Mesendoderm (in vitro differentiated cells): Measurements from ENCODE around the gene DSCAML1.

Source experiments
- DNase-seq: peaks from one replicate; pipeline ENCODE4 v3.0.0; 2013
- H2AK5ac ChIP-seq: 2 replicates; pipeline ENCODE4 v1.6.1; 2013; ENCODE audit warnings: low read length, inconsistent platforms
- H2BK120ac ChIP-seq: 2 replicates; pipeline ENCODE4 v1.6.1; 2013; ENCODE audit warnings: low read depth, mild to moderate bottlenecking, low read length, moderate library complexity, mixed read lengths
- H2BK15ac ChIP-seq: replicated peaks from 2 replicates; pipeline ENCODE4 v1.6.1; 2013; ENCODE audit warnings: low read depth, mild to moderate bottlenecking, moderate library complexity
- H2BK5ac ChIP-seq: 2 replicates; pipeline ENCODE4 v1.6.1; 2013; ENCODE audit warnings: low read length, inconsistent platforms
- H3K18ac ChIP-seq: 2 replicates; pipeline ENCODE4 v1.6.1; 2013; ENCODE audit warnings: mild to moderate bottlenecking, low read length, mixed read lengths
- H3K23ac ChIP-seq: one replicate; pipeline ENCODE4 v1.6.1; 2013; ENCODE audit warnings: low read length
- H3K27ac ChIP-seq: 2 replicates; pipeline ENCODE4 v1.5.1; 2013; ENCODE audit warnings: low read depth, mild to moderate bottlenecking, inconsistent platforms, low read length, moderate library complexity
- H3K27me3 ChIP-seq: 2 replicates; pipeline ENCODE4 v1.6.1; 2013; ENCODE audit warnings: low read length, control low read depth, mild to moderate bottlenecking, inconsistent platforms; ENCODE audit not compliant: insufficient read depth, poor library complexity
- H3K36me3 ChIP-seq: 2 replicates; pipeline ENCODE4 v1.6.1; 2013; ENCODE audit warnings: low read length, inconsistent platforms; ENCODE audit not compliant: control insufficient read depth, insufficient read depth
- H3K4ac ChIP-seq: one replicate; pipeline ENCODE4 v1.6.1; 2013; ENCODE audit warnings: low read depth, mild to moderate bottlenecking, low read length, moderate library complexity
- H3K4me1 ChIP-seq: 2 replicates; pipeline ENCODE4 v1.6.1; 2013; ENCODE audit warnings: low read depth, low read length, inconsistent platforms; ENCODE audit not compliant: control insufficient read depth
- H3K4me2 ChIP-seq: 2 replicates; pipeline ENCODE4 v1.6.1; 2013; ENCODE audit warnings: low read length
- H3K4me3 ChIP-seq: 2 replicates; pipeline ENCODE4 v1.5.1; 2013; ENCODE audit warnings: mild to moderate bottlenecking, low read length
- H3K56ac ChIP-seq: one replicate; pipeline ENCODE4 v1.6.1; 2013; ENCODE audit warnings: low read length
- H3K79me1 ChIP-seq: 2 replicates; pipeline ENCODE4 v1.6.1; 2013; ENCODE audit warnings: low read length, inconsistent platforms
- H3K79me2 ChIP-seq: 2 replicates; pipeline ENCODE4 v1.6.1; 2013; ENCODE audit warnings: mild to moderate bottlenecking, low read length; ENCODE audit not compliant: control insufficient read depth, insufficient read depth
- H3K9ac ChIP-seq: 2 replicates; pipeline ENCODE4 v1.6.1; 2013; ENCODE audit warnings: low read length, inconsistent platforms
- H4K5ac ChIP-seq: one replicate; pipeline ENCODE4 v1.6.1; 2013; ENCODE audit warnings: low read length
- H4K8ac ChIP-seq: one replicate; pipeline ENCODE4 v1.6.1; 2013; ENCODE audit warnings: low read depth, mild to moderate bottlenecking, control low read depth, low read length, moderate library complexity
- WGBS: extraction: QIAGEN DNeasy Blood & Tissue Kit; methylation state at CpG from one replicate; pipeline ENCODE4 v1.1.7; 2013; ENCODE audit warnings: low lambda C conversion rate, missing lambda C conversion rate; ENCODE audit not compliant: insufficient coverage; ENCODE audit errors: extremely low coverage; 5-methylcytosine and 5-hydroxymethylcytosine counted together

The DSCAML1 gene

GRCh38 chr11:117789241-117789640 is 7.8 kb downstream of the DSCAML1 start:
- Histone ChIP-seq H3K4me2 (no peak overlapping the region), H3K23ac (no peak overlapping the region), H2BK5ac (no peak overlapping the region), H3K18ac (no peak overlapping the region), H3K79me1 (no peaks in the 10 kb centered on the region), H4K5ac (no peak overlapping the region), H3K27me3 (peaks cover 4% of the 10 kb centered on the region), H3K56ac (no peak overlapping the region), H3K9ac (no peak overlapping the region), H3K79me2 (no peaks in the 10 kb centered on the region), H3K4me1 (no peaks in the 10 kb centered on the region), H3K4me3 (no peak overlapping the region), H3K36me3 (no peaks in the 10 kb centered on the region), H3K27ac (no peak overlapping the region), H2BK120ac (no peak overlapping the region), H2AK5ac (no peak overlapping the region), H2BK15ac (no peak overlapping the region), H4K8ac (no peak overlapping the region), H3K4ac (no peak overlapping the region)
- no CpG with 5 or more reads among the region's 4 CpGs for WGBS
- DNase-seq: no peak

GRCh38 chr11:117786135-117786870 is 10.7 kb downstream of the DSCAML1 start:
- Histone ChIP-seq H3K27ac (no peak overlapping the region), H3K4me3 (no peak overlapping the region), H3K36me3 (no peaks in the 10 kb centered on the region), H3K4me2 (no peak overlapping the region), H4K5ac (no peak overlapping the region), H3K4me1 (no peaks in the 10 kb centered on the region), H3K18ac (no peak overlapping the region), H2BK5ac (no peak overlapping the region), H2AK5ac (no peak overlapping the region), H4K8ac (no peak overlapping the region), H2BK120ac (no peak overlapping the region), H3K56ac (no peak overlapping the region), H3K27me3 (no peaks in the 10 kb centered on the region), H3K79me2 (no peaks in the 10 kb centered on the region), H2BK15ac (no peak overlapping the region), H3K9ac (no peak overlapping the region), H3K23ac (no peak overlapping the region), H3K79me1 (no peaks in the 10 kb centered on the region), H3K4ac (no peak overlapping the region)
- no CpG with 5 or more reads among the region's 14 CpGs for WGBS
- DNase-seq: no peak

GRCh38 chr11:117782101-117782500 is 14.9 kb downstream of the DSCAML1 start:
- Histone ChIP-seq H3K27me3 (no peaks in the 10 kb centered on the region), H3K4me1 (no peaks in the 10 kb centered on the region), H3K9ac (no peak overlapping the region), H2AK5ac (no peak overlapping the region), H3K79me2 (no peaks in the 10 kb centered on the region), H4K8ac (no peak overlapping the region), H2BK5ac (no peak overlapping the region), H4K5ac (no peak overlapping the region), H3K4me3 (no peak overlapping the region), H3K27ac (no peak overlapping the region), H2BK120ac (no peak overlapping the region), H3K4ac (no peak overlapping the region), H3K79me1 (no peaks in the 10 kb centered on the region), H3K23ac (no peak overlapping the region), H2BK15ac (no peak overlapping the region), H3K4me2 (no peak overlapping the region), H3K36me3 (no peaks in the 10 kb centered on the region), H3K18ac (no peak overlapping the region), H3K56ac (no peak overlapping the region)
- DNase-seq: no peak
- no CpG with 5 or more reads among the region's 11 CpGs for WGBS

GRCh38 chr11:117781627-117782026 is 15.4 kb downstream of the DSCAML1 start:
- Histone ChIP-seq H3K23ac (no peak overlapping the region), H4K5ac (no peak overlapping the region), H3K4me1 (no peaks in the 10 kb centered on the region), H3K27me3 (no peaks in the 10 kb centered on the region), H2BK120ac (no peak overlapping the region), H3K79me1 (no peaks in the 10 kb centered on the region), H3K9ac (no peak overlapping the region), H4K8ac (no peak overlapping the region), H2AK5ac (no peak overlapping the region), H3K4ac (no peak overlapping the region), H3K4me3 (no peak overlapping the region), H2BK15ac (no peak overlapping the region), H3K27ac (no peak overlapping the region), H3K36me3 (no peaks in the 10 kb centered on the region), H3K56ac (no peak overlapping the region), H3K18ac (no peak overlapping the region), H2BK5ac (no peak overlapping the region), H3K79me2 (no peaks in the 10 kb centered on the region), H3K4me2 (no peak overlapping the region)
- WGBS: no CpG with 5 or more reads among the region's 4 CpGs
- no peak for DNase-seq

- no CpG with 5 or more reads among the region's 26 CpGs for WGBS
- Histone ChIP-seq H4K8ac (no peak overlapping the region), H3K79me2 (no peaks in the 10 kb centered on the region), H3K4me1 (no peaks in the 10 kb centered on the region), H3K4me2 (no peak overlapping the region), H3K9ac (no peak overlapping the region), H4K5ac (no peak overlapping the region), H3K27me3 (no peaks in the 10 kb centered on the region), H2BK15ac (no peak overlapping the region), H2BK5ac (no peak overlapping the region), H3K4ac (no peak overlapping the region), H3K36me3 (no peaks in the 10 kb centered on the region), H3K4me3 (no peak overlapping the region), H3K56ac (no peak overlapping the region), H3K23ac (no peak overlapping the region), H2AK5ac (no peak overlapping the region), H3K27ac (no peak overlapping the region), H3K18ac (no peak overlapping the region), H3K79me1 (no peaks in the 10 kb centered on the region), H2BK120ac (no peak overlapping the region)
- no peak for DNase-seq
Observed at GRCh38 chr11:117780456-117780855, 16.6 kb downstream of the DSCAML1 start.

GRCh38 chr11:117774553-117774952 is 22.5 kb downstream of the DSCAML1 start:
- Histone ChIP-seq H2BK15ac (no peak overlapping the region), H3K18ac (no peak overlapping the region), H2BK120ac (no peak overlapping the region), H3K4me2 (no peak overlapping the region), H4K5ac (no peak overlapping the region), H3K23ac (no peak overlapping the region), H3K4ac (no peak overlapping the region), H4K8ac (no peak overlapping the region), H3K56ac (no peak overlapping the region), H3K27ac (no peak overlapping the region), H3K4me1 (no peaks in the 10 kb centered on the region), H3K27me3 (no peaks in the 10 kb centered on the region), H3K9ac (no peak overlapping the region), H3K79me2 (no peaks in the 10 kb centered on the region), H2AK5ac (no peak overlapping the region), H3K4me3 (no peak overlapping the region), H2BK5ac (no peak overlapping the region), H3K36me3 (no peaks in the 10 kb centered on the region), H3K79me1 (no peaks in the 10 kb centered on the region)
- no CpG with 5 or more reads among the region's 3 CpGs for WGBS
- DNase-seq: no peak
